Measurements from ENCODE around the gene RAD51B.

The RAD51B gene

GRCh38 chr14:68409387-68409786 lies 589.8 kb downstream of the RAD51B start:
- Histone ChIP-seq H2AFZ (no peak overlapping the region), H3K27me3 (ENCODE audit: control insufficient read depth, insufficient read depth, low read length) (no peaks in the 10 kb centered on the region), H3K79me2 (no peaks in the 10 kb centered on the region), H3K9me3 (ENCODE audit: control insufficient read depth, low read length) (no peaks in the 10 kb centered on the region), H3K27ac (no peak overlapping the region), H3K9ac (no peak overlapping the region), H3K4me2 (ENCODE audit: low read length) (no peak overlapping the region), H3K4me3 (ENCODE audit: low read depth, low read length) (no peak overlapping the region), H3K36me3 (ENCODE audit: control insufficient read depth, insufficient read depth, low read length) (no peaks in the 10 kb centered on the region), H3K4me1 (peaks cover 7% of the 10 kb centered on the region)
- TF ChIP-seq, protein P1, sequence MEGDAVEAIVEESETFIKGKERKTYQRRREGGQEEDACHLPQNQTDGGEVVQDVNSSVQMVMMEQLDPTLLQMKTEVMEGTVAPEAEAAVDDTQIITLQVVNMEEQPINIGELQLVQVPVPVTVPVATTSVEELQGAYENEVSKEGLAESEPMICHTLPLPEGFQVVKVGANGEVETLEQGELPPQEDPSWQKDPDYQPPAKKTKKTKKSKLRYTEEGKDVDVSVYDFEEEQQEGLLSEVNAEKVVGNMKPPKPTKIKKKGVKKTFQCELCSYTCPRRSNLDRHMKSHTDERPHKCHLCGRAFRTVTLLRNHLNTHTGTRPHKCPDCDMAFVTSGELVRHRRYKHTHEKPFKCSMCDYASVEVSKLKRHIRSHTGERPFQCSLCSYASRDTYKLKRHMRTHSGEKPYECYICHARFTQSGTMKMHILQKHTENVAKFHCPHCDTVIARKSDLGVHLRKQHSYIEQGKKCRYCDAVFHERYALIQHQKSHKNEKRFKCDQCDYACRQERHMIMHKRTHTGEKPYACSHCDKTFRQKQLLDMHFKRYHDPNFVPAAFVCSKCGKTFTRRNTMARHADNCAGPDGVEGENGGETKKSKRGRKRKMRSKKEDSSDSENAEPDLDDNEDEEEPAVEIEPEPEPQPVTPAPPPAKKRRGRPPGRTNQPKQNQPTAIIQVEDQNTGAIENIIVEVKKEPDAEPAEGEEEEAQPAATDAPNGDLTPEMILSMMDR (IDR thresholded peaks at IDR 0.05) = no peak

DNA sequence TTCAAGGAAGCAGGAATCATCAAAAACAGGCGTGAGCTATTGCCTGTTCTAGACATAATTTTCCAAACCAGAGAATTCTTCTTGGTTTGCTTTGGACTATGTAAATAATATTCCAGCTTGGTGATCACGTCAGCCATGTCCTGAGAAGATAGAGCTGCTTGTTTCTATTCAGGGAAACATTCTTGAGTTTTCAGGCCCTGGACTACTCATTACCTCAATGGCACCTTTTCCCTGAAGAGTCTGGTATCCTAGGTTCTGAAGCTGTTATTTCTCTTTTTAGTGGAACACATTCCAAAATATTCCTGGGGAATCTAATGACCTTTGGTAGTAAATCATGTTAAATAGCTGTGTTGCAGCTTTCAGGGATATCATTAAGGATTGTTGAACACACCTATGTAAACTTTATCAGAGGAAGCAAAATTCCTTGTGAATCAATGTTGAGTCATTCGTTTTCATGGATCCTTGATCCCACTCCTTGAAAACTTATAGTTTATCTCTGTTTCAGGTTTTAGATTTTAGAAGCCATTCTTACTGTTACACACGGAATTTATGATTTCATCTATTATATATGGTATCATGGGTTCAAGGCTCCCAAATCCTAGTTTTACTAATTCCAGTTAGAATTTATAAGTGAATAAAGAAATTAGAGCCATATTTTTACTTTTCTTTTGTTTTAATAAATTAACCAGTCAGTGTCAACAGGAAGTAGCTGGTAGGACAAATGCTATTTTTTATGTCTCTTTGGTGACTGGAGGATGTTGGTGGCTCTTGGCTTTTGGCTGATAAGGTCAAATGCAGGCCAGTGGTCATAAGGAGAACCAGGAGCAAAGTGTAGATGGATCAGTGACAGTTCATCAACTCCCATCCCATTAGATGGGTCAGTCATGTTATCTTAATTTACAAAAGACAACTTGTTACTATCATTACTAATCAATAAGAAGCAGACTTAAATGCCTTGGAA lies 593.2 kb downstream of the RAD51B start:
- Histone ChIP-seq H3K4me2 (ENCODE audit: low read length) (no peak overlapping the region), H3K27me3 (ENCODE audit: control insufficient read depth, insufficient read depth, low read length) (no peaks in the 10 kb centered on the region), H3K4me3 (ENCODE audit: low read depth, low read length) (no peak overlapping the region), H3K36me3 (ENCODE audit: control insufficient read depth, insufficient read depth, low read length) (no peaks in the 10 kb centered on the region), H3K9ac (no peak overlapping the region), H3K4me1 (no peaks in the 10 kb centered on the region), H3K79me2 (no peaks in the 10 kb centered on the region), H3K9me3 (ENCODE audit: control insufficient read depth, low read length) (no peaks in the 10 kb centered on the region), H3K27ac (no peak overlapping the region), H2AFZ (no peak overlapping the region)
- TF ChIP-seq, protein P1 (IDR thresholded peaks at IDR 0.05) = no peak

DNA sequence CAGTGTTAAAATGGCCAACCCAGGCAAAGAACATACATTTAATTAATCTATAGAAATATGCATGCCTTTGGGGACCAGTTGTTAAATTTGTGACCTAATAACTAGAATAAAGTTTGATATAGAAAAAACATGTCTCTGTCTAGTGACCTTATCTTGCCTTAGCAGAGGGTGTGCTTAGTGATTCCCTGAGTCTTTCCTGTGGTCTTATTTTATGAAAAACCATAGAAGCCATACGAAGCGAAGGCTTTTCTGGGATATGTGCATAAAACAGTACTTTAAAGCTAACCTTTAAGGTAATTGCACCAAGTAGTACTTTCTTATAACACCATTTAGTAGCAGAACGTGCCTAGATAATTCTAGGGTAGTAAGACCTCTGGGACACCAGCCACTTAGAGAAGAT lies 593.9 kb downstream of the RAD51B start:
- H3K79me2 ChIP-seq = no peaks in the 10 kb centered on the region
- H3K4me2 ChIP-seq (ENCODE audit: low read length) = no peak overlapping the region
- H3K4me3 ChIP-seq (ENCODE audit: low read depth, low read length) = no peak overlapping the region
- no peak overlapping the region for H2AFZ ChIP-seq
- TF ChIP-seq, protein P1 (IDR thresholded peaks at IDR 0.05) = no peak
- H3K27me3 ChIP-seq (ENCODE audit: control insufficient read depth, insufficient read depth, low read length) = no peaks in the 10 kb centered on the region
- no peak overlapping the region for H3K9ac ChIP-seq
- peaks cover 2% of the 10 kb centered on the region for H3K4me1 ChIP-seq
- no peaks in the 10 kb centered on the region for H3K9me3 ChIP-seq (ENCODE audit: control insufficient read depth, low read length)
- H3K27ac ChIP-seq = no peak overlapping the region
- H3K36me3 ChIP-seq (ENCODE audit: control insufficient read depth, insufficient read depth, low read length) = no peaks in the 10 kb centered on the region

DNA sequence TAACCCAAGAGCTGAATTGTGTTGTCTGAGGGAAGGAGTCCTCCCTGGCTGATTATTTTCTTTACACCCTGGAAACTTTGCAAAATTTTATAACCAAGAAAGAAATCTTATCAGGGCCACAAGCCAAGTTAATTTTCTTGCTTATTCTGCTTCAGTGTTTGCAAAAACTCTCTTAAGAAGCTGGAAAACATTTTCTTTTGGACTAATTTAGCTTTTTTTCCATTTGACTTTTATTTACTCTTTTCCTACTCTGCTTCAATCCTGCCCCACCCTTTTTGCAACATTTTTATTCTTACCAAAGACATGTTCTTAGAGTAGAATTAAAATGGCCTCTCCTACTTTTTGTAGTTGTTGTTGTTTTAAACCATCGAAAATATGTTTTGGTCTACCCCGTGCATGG lies 594.5 kb downstream of the RAD51B start:
- H3K79me2 ChIP-seq = no peaks in the 10 kb centered on the region
- no peak overlapping the region for H2AFZ ChIP-seq
- no peak overlapping the region for H3K9ac ChIP-seq
- no peak overlapping the region for H3K27ac ChIP-seq
- no peaks in the 10 kb centered on the region for H3K36me3 ChIP-seq (ENCODE audit: control insufficient read depth, insufficient read depth, low read length)
- no peak overlapping the region for H3K4me3 ChIP-seq (ENCODE audit: low read depth, low read length)
- peaks cover 6% of the 10 kb centered on the region for H3K4me1 ChIP-seq
- no peaks in the 10 kb centered on the region for H3K9me3 ChIP-seq (ENCODE audit: control insufficient read depth, low read length)
- TF ChIP-seq, protein P1 (IDR thresholded peaks at IDR 0.05) = no peak
- no peak overlapping the region for H3K4me2 ChIP-seq (ENCODE audit: low read length)
- H3K27me3 ChIP-seq (ENCODE audit: control insufficient read depth, insufficient read depth, low read length) = no peaks in the 10 kb centered on the region

Measured in parathyroid adenoma (tissue), 2 donors.